IPS-18c (cell line): ENCODE results near the gene PI4KA.
"Not testable (repeated sequence)": the region's sequence is repeated elsewhere in the genome, so short reads cannot be mapped to it uniquely, and the experiment has no call there.

Experiments used
- H3K4me3 ChIP-seq: 2 replicates; pipeline ENCODE4 v1.7.0; 2013; ENCODE audit warnings: low read depth, mild to moderate bottlenecking, low read length, moderate library complexity; ENCODE audit not compliant: insufficient read depth
- H3K9me3 ChIP-seq: one replicate; pipeline ENCODE4 v1.6.1; 2013; ENCODE audit warnings: mild to moderate bottlenecking, low read length, moderate library complexity; ENCODE audit not compliant: control insufficient read depth, insufficient read depth

The PI4KA gene

GRCh38 chr22:20678792-20679435 is 179.7 kb downstream of the PI4KA start:
- not testable (repeated sequence) for H3K4me3 ChIP-seq, H3K9me3 ChIP-seq

GRCh38 chr22:20677684-20678242 is 180.8 kb downstream of the PI4KA start:
- Histone ChIP-seq H3K4me3 (no peak overlapping the region), H3K9me3 (no peaks in the 10 kb centered on the region)

- H3K9me3 ChIP-seq, H3K4me3 ChIP-seq: not testable (repeated sequence)
Observed at GRCh38 chr22:20675613-20676012, 183.0 kb downstream of the PI4KA start.

- H3K9me3 ChIP-seq: no peaks in the 10 kb centered on the region
Observed at GRCh38 chr22:20674998-20675397, 183.6 kb downstream of the PI4KA start.

GRCh38 chr22:20673295-20674195 is 185.1 kb downstream of the PI4KA start:
- H3K9me3 ChIP-seq: no peaks in the 10 kb centered on the region
- no peak overlapping the region for H3K4me3 ChIP-seq

More at GRCh38 chr22:20674998-20675397, 183.6 kb downstream of the PI4KA start:
- no peak overlapping the region for H3K4me3 ChIP-seq

GRCh38 chr22:20672732-20673131 is 185.9 kb downstream of the PI4KA start:
- Histone ChIP-seq H3K4me3 (no peak overlapping the region), H3K9me3 (no peaks in the 10 kb centered on the region)

GRCh38 chr22:20672082-20672424 is 186.6 kb downstream of the PI4KA start:
- H3K4me3 ChIP-seq: no peak overlapping the region
- no peaks in the 10 kb centered on the region for H3K9me3 ChIP-seq

GRCh38 chr22:20671409-20672081 is 187.1 kb downstream of the PI4KA start:
- Histone ChIP-seq H3K9me3 (no peaks in the 10 kb centered on the region), H3K4me3 (no peak overlapping the region)

- not testable (repeated sequence) for H3K4me3 ChIP-seq, H3K9me3 ChIP-seq
Observed at GRCh38 chr22:20670457-20671261, 188.0 kb downstream of the PI4KA start.

- H3K4me3 ChIP-seq, H3K9me3 ChIP-seq: not testable (repeated sequence)
Observed at GRCh38 chr22:20669884-20670283, 188.7 kb downstream of the PI4KA start.

GRCh38 chr22:20669471-20669870 is 189.1 kb downstream of the PI4KA start:
- not testable (repeated sequence) for H3K9me3 ChIP-seq, H3K4me3 ChIP-seq

GRCh38 chr22:20668769-20669168 is 189.8 kb downstream of the PI4KA start:
- H3K9me3 ChIP-seq, H3K4me3 ChIP-seq: not testable (repeated sequence)

- not testable (repeated sequence) for H3K9me3 ChIP-seq, H3K4me3 ChIP-seq
Observed at GRCh38 chr22:20668226-20668625, 190.4 kb downstream of the PI4KA start.

- not testable (repeated sequence) for H3K4me3 ChIP-seq, H3K9me3 ChIP-seq
Observed at GRCh38 chr22:20667548-20667947, 191.1 kb downstream of the PI4KA start.

- Histone ChIP-seq H3K4me3 (no peak overlapping the region), H3K9me3 (peaks cover 2% of the 10 kb centered on the region)
Observed at GRCh38 chr22:20666560-20666959, 192.1 kb downstream of the PI4KA start.

GRCh38 chr22:20664594-20664959 is 194.0 kb downstream of the PI4KA start:
- peaks cover 2% of the 10 kb centered on the region for H3K9me3 ChIP-seq
- H3K4me3 ChIP-seq: no peak overlapping the region

GRCh38 chr22:20663941-20664593 is 194.5 kb downstream of the PI4KA start:
- no peak overlapping the region for H3K4me3 ChIP-seq
- peaks cover 2% of the 10 kb centered on the region for H3K9me3 ChIP-seq
